22Rv1 (cell line): ENCODE results near the gene ZNF574.

ENCODE experiments used
- ZFX ChIP-seq: fragments of 450-650 bp; IDR thresholded peaks from 2 replicates; pipeline ENCODE4 v1.6.1; 2017; ENCODE audit warnings: antibody characterized with exemption, borderline replicate concordance
- TF ChIP-seq, protein P1 (sequence below): fragments of 450-650 bp; IDR thresholded peaks from 2 replicates; pipeline ENCODE4 v1.5.1; 2017; ENCODE audit warnings: mild to moderate bottlenecking

DNA sequence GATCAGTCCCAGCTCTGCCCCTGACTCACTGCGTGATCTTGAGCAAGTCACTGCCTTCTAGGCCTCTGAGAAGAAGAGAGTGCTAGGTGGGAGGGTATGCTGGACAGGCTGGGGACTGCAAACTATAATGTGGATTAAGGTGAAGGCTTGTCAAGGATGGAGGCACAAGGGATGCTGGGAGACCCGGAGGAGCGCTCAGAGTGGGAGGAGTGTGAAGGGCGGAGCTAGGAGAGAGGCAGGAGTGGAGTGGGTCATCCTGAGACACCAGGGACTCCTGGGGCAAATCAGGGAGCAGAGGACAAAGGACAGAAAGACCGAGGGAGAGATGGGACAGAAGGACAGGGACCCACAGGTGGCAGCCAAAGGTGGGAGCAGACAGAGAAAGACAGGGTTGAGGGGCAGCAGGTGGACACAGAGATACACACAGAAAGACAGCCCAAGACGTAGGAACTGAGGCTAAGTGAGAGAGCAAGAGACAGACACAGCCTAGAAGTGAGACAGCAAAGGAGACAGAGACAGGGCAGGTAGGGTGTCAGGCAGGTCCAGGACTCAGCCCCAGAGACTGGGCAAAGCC, 8.6 kb upstream of the ZNF574 start:
- TF ChIP-seq, protein P1, sequence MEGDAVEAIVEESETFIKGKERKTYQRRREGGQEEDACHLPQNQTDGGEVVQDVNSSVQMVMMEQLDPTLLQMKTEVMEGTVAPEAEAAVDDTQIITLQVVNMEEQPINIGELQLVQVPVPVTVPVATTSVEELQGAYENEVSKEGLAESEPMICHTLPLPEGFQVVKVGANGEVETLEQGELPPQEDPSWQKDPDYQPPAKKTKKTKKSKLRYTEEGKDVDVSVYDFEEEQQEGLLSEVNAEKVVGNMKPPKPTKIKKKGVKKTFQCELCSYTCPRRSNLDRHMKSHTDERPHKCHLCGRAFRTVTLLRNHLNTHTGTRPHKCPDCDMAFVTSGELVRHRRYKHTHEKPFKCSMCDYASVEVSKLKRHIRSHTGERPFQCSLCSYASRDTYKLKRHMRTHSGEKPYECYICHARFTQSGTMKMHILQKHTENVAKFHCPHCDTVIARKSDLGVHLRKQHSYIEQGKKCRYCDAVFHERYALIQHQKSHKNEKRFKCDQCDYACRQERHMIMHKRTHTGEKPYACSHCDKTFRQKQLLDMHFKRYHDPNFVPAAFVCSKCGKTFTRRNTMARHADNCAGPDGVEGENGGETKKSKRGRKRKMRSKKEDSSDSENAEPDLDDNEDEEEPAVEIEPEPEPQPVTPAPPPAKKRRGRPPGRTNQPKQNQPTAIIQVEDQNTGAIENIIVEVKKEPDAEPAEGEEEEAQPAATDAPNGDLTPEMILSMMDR: no peak
- no peak for TF ChIP-seq ZFX
